G401.6 (cell line): ENCODE results near the gene DNAJC12.
"Not testable (repeated sequence)": the region's sequence is repeated elsewhere in the genome, so short reads cannot be mapped to it uniquely, and the experiment has no call there.

Experiments used
- FAIRE-seq: peaks from 2 replicates; lab custom pipeline; 2012; peaks lifted over from hg19 to GRCh38; lab: Jason Lieb, UNC

The DNAJC12 gene

GRCh38 chr10:67837541-67838314, at the start of gene DNAJC12:
Gene DNAJC12, minus strand, starts transcription at chr10:67838188. Its CDS starts 177 bp downstream, at chr10:67838011.
- peak; percentile 75 for FAIRE-seq

GRCh38 chr10:67884842-67885670, 47.1 kb upstream of the DNAJC12 start:
- FAIRE-seq = no peak

GRCh38 chr10:67884313-67884841, 46.4 kb upstream of the DNAJC12 start, which contains the start of gene SIRT1:
Gene SIRT1, plus strand, starts transcription at chr10:67884656. Its CDS starts 66 bp downstream, at chr10:67884722.
- FAIRE-seq = peak; percentile 70

- no peak for FAIRE-seq
These were observed 45.8 kb upstream of the DNAJC12 start for GRCh38 chr10:67883710-67884312.

- no peak for FAIRE-seq
These were observed 40.1 kb upstream of the DNAJC12 start for GRCh38 chr10:67878133-67878532.

GRCh38 chr10:67877421-67877820, 39.4 kb upstream of the DNAJC12 start:
- not testable (repeated sequence) for FAIRE-seq

- FAIRE-seq = no peak
These were observed 37.6 kb upstream of the DNAJC12 start for GRCh38 chr10:67875340-67876238.

- FAIRE-seq = no peak
These were observed 32.0 kb upstream of the DNAJC12 start for GRCh38 chr10:67869996-67870395.

- no peak for FAIRE-seq
These were observed 30.1 kb upstream of the DNAJC12 start for GRCh38 chr10:67868132-67868531.

- no peak for FAIRE-seq
These were observed 26.8 kb upstream of the DNAJC12 start for GRCh38 chr10:67864607-67865371.

GRCh38 chr10:67863094-67863493, 25.1 kb upstream of the DNAJC12 start:
- no peak for FAIRE-seq

- no peak for FAIRE-seq
These were observed 23.9 kb upstream of the DNAJC12 start for GRCh38 chr10:67861750-67862432.

- no peak for FAIRE-seq
These were observed 21.0 kb upstream of the DNAJC12 start for GRCh38 chr10:67858971-67859370.

GRCh38 chr10:67853512-67853911, 15.5 kb upstream of the DNAJC12 start:
- FAIRE-seq = no peak

GRCh38 chr10:67852761-67853160, 14.8 kb upstream of the DNAJC12 start:
- FAIRE-seq = no peak

- no peak for FAIRE-seq
These were observed 13.2 kb upstream of the DNAJC12 start for GRCh38 chr10:67851186-67851585.

GRCh38 chr10:67849331-67850011, 11.5 kb upstream of the DNAJC12 start:
- FAIRE-seq = peak; percentile 59

GRCh38 chr10:67843284-67843683, 5.3 kb upstream of the DNAJC12 start:
- FAIRE-seq = no peak

- no peak for FAIRE-seq
These were observed 3.7 kb upstream of the DNAJC12 start for GRCh38 chr10:67841737-67842136.

- no peak for FAIRE-seq
These were observed 2.0 kb upstream of the DNAJC12 start for GRCh38 chr10:67839951-67840350.
